Activated CD4-positive, alpha-beta T cell treated with anti-CD3 and anti-CD28 coated beads for 24 hours (primary cell): ENCODE results near the gene BEND3.
"Not testable (repeated sequence)": the region's sequence is repeated elsewhere in the genome, so short reads cannot be mapped to it uniquely, and the experiment has no call there.

Experiments used
- DNase-seq, 2 donors: peaks; one replicate each; pipeline ENCODE4 v3.0.0-alpha.2; 2020; ENCODE audit warnings: low read depth in 2 of 2

The BEND3 gene

GRCh38 chr6:107114926-107115694 is at the start of gene BEND3:
Gene BEND3, minus strand, starts transcription at chr6:107115515. Its CDS starts 16,230 bp downstream, at chr6:107099285.
- peak in 1 of 2 donors; percentile 11 for DNase-seq

GRCh38 chr6:107164299-107164698 is 49.0 kb upstream of the BEND3 start:
- DNase-seq = not testable (repeated sequence)

- DNase-seq = no peak
These were observed 46.2 kb upstream of the BEND3 start for GRCh38 chr6:107161521-107161920.

- no peak for DNase-seq
These were observed 41.3 kb upstream of the BEND3 start for GRCh38 chr6:107156617-107157016.

GRCh38 chr6:107154801-107155160 is 39.5 kb upstream of the BEND3 start:
- DNase-seq = no peak

GRCh38 chr6:107154131-107154800 is 39.0 kb upstream of the BEND3 start:
- no peak for DNase-seq

- DNase-seq = no peak
These were observed 37.5 kb upstream of the BEND3 start for GRCh38 chr6:107152638-107153430.

- DNase-seq = no peak
These were observed 29.4 kb upstream of the BEND3 start for GRCh38 chr6:107144666-107145065.

GRCh38 chr6:107144014-107144413 is 28.7 kb upstream of the BEND3 start:
- no peak for DNase-seq

GRCh38 chr6:107140581-107140980 is 25.3 kb upstream of the BEND3 start:
- DNase-seq = no peak

GRCh38 chr6:107136324-107136723 is 21.0 kb upstream of the BEND3 start:
- not testable (repeated sequence) for DNase-seq

- DNase-seq = not testable (repeated sequence)
These were observed 19.8 kb upstream of the BEND3 start for GRCh38 chr6:107135048-107135680.

- no peak for DNase-seq
These were observed 17.1 kb upstream of the BEND3 start for GRCh38 chr6:107132330-107132954.

- no peak for DNase-seq
These were observed 14.1 kb upstream of the BEND3 start for GRCh38 chr6:107129370-107129925.

- DNase-seq = no peak
These were observed 13.3 kb upstream of the BEND3 start for GRCh38 chr6:107128577-107128976.

- DNase-seq = no peak
These were observed 12.9 kb upstream of the BEND3 start for GRCh38 chr6:107128175-107128574.

- no peak for DNase-seq
These were observed 10.5 kb upstream of the BEND3 start for GRCh38 chr6:107125771-107126170.

- DNase-seq = no peak
These were observed 9.6 kb upstream of the BEND3 start for GRCh38 chr6:107124934-107125348.

- no peak for DNase-seq
These were observed 8.2 kb upstream of the BEND3 start for GRCh38 chr6:107123501-107123900.

GRCh38 chr6:107122748-107123147 is 7.4 kb upstream of the BEND3 start:
- no peak for DNase-seq

- no peak for DNase-seq
These were observed 6.7 kb upstream of the BEND3 start for GRCh38 chr6:107121964-107122495.
